ENCODE results near the gene MORC3.

GRCh38 chr21:36323032-36323431 is 3.0 kb downstream of the MORC3 start:
- TF ChIP-seq POLR2A (IDR thresholded peaks at IDR 0.05), result no peak
- TF ChIP-seq CTCF (IDR thresholded peaks at IDR 0.05), result no peak
